Measurements from ENCODE around the gene PCGF3.

Gene PCGF3

DNA sequence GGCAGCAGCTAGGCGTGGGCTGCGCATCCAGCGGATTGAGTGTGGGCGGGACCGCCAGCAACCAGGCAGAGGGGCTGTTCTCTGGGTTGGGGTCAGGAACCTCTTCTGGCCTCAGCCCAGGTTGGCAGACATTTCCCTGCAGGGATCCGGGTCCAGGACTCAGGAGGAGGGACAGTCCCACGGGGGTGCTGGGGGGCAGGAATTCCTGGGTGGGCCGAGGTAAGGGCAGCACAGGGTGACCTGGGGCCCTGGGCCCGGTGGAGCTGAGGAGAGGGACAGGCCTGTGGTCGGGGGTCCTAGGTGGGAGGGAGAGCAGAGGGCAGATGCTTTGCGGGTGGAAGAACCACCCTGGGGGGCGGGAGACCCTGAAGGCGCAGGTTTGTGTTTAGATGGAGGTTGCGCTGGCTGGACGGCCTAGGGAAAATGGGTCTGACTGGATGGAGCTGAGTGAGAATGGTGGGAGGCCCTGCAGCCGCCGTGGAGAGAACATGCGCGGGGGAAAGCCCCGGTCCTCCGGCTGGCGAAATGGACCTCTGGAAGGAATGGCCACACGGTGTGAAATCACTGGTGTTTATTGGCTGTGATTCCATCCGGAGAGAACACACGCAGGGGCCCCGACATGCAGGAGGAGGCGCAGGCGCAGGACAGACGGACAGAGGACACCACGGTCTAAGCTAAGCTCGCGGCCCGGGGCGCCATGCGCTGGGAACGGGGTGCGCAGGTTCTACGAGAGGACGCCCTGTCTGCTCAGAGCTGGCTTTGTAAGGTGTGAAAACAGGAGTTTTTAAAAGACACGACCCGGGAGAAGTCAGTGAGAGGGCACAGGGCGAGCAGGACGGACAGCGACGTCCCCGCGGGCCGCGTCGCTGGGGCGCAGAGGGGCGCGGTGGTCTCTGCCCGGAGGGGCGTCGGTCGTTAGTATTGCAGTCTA, 79.0 kb downstream of the PCGF3 start:
- DNase-seq (ENCODE audit: low spot score): no peak

GRCh38 chr4:785332-786073, 79.9 kb downstream of the PCGF3 start:
- DNase-seq (ENCODE audit: low spot score): no peak

DNA sequence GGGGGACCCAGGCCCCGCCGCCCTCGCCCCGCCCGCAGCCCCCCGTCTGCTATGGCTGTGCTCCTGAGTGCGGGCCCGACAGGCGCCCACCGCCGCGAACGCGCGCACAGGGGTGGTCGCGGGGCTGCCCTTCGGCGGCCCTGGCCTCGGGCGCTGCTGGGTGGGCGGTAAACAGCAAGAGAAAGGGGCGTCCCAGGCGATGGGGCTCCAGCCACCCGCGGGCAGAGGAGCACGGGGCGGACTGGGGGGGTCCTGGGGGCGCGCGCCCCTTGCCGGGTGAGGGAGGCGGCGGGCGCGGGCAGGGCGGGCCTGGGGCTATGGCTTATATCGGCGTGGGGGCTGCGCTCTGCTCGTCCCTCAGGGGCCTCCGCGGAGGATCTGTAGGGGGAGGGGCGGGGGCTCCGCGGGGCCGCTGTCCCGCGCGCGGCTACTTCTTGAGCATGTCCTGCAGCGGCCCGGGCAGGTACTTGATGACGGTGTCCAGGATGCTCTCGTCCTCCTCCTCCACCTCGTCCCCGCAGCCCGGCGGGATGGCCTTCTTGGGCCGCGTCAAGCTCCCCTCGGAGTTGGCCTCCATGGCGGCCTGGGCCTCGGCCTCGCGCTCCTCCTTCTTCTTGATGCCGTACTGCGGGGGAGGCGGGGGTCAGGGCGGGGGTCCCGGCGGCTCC, 80.6 kb downstream of the PCGF3 start:
- no peak for DNase-seq (ENCODE audit: low spot score)

DNA sequence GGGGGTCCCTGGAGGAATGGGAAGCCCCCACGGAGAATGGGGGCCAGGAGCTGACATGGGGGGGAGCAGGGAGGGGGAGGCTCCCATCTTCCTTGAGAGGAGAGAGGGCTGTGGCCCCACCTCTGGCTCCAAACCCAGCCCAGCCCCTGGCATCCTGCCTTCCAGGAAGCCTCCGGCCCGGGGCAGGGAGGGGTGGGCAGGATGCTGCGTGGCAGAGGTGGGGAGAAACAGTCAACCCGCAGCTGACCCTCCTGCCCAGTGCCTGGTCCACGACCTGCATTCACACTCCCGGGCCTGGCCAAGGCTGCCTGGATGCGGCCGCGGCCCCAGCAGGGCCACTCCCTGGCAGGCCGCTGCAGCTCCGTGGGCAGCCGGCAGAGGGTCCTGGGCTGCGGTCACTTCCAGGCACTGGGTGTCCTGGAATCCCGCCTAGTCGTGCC, 81.2 kb downstream of the PCGF3 start:
- DNase-seq (ENCODE audit: low spot score): no peak

DNA sequence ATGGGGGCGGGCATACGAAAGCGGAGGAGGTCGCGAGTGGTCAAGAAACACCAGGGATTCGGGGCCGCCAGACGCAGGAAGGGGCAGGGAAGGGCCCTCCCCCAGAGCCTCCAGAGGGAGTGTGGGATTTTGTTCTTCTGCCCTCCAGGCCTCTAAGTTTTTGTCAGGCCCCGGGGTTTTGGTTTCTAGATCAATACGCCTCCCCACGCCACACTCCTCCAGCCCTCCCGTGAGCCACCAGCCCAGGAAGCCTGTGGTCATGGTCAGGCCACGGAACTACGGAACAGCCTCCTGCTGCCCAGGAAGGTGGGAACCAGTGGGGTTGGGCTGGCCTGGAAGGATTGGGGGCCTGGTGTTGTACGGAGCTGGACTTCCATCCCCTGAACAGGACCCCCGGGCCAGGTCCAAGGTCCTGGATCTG, 81.9 kb downstream of the PCGF3 start:
- DNase-seq (ENCODE audit: low spot score): no peak

GRCh38 chr4:788006-788635, 82.5 kb downstream of the PCGF3 start:
- DNase-seq (ENCODE audit: low spot score): no peak

GRCh38 chr4:788636-789297, 83.1 kb downstream of the PCGF3 start:
- no peak for DNase-seq (ENCODE audit: low spot score)

DNA sequence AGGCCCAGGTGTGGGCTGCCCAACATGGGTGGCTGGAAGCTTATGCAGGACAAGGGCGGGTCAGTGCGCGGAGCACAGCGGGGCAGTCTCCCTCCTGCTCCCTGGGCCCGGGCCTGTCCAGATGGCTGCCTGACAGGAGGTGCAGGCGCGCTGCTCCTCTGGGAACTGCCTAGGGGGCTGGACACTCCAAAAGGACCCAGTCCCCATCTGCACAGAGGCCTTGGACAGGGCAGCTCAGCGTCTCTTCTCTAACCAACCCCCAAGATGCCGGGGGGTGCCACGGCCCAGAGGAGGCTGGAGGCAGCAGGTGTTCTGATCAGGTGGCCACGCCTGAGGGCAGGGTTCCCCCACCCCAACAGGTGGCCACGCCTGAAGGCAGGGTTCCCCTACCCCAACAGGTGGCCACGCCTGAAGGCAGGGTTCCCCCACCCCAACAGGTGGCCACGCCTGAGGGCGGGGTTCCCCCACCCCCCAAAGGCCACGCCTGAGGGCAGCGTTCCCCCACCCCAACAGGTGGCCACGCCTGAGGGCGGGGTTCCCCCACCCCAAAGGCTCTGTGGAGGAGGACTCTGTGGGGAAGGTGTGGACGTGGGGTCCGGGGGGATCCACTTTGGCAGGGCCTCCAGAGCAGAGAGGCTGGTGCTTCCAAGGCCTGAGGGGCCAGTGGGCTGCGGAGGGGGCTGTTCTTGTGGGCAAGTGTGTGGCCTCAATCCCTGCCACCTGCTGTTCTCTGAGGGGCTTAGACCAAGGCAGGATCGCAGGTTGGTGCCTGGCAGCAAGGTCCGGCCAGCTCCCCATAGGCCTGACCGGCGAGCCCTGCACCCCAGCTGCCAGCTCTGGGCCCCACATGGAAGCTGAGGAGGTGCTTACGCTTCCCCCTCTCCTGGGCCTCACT, 84.2 kb downstream of the PCGF3 start:
- no peak for DNase-seq (ENCODE audit: low spot score)

GRCh38 chr4:790466-790820, 84.8 kb downstream of the PCGF3 start:
- DNase-seq (ENCODE audit: low spot score): no peak

DNA sequence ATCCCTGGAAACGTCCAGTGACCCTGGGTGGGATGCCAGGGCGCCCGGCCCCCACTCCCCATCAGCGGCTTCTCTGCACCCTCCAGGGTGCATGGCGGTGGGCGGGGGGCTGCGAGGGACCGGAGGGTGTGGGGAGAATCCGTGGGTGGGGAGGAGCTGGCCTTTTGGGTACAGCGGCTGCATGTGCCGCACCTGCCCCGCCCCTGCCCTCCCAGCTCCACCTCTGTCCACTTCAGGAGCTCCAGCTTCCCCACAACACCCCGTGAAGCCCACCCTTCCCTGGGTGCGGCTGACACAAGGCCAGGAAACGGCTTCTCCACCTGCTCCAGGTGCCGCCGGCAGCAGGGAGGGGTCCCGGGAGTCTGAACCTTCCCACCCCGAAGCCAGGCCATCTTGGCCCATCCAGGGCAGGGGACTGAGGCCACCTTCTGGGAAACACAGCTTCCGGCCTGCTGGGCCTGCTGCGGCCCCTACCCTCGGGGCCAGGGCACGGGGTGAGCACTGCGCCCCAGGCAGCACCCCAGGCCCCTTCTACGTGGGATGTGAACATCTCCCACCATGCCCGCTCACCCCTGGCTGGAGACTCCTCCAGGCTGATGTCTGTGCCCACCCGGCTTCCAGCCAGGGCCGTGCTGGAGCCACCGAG, 85.7 kb downstream of the PCGF3 start:
- DNase-seq (ENCODE audit: low spot score): no peak

- peak; percentile 22 for DNase-seq (ENCODE audit: low spot score)
Measured at GRCh38 chr4:791898-792625, 86.4 kb downstream of the PCGF3 start.

DNA sequence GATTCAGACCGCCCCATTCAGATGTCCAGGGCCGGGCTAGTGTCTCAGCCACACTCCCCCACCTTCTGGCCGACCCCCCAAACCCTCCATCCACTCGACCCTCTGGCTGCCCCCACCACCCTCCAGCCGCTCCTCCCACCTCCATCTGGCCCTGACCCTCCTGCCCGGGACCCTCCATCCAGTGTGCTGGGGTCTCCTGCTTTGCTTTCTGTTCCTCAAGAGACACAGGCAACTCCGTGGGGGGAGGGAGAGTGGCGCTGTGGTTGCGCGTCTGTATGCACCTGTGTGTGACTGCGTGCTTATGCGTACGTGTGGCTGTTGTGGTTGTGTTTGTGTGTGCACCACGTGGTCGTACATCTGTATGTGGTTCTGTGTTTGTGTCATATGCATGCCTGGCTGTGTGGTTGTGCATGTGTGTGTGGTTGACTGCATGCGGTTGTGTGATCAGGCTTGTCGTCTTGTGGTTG, 87.0 kb downstream of the PCGF3 start:
- peak; percentile 6 for DNase-seq (ENCODE audit: low spot score)

DNA sequence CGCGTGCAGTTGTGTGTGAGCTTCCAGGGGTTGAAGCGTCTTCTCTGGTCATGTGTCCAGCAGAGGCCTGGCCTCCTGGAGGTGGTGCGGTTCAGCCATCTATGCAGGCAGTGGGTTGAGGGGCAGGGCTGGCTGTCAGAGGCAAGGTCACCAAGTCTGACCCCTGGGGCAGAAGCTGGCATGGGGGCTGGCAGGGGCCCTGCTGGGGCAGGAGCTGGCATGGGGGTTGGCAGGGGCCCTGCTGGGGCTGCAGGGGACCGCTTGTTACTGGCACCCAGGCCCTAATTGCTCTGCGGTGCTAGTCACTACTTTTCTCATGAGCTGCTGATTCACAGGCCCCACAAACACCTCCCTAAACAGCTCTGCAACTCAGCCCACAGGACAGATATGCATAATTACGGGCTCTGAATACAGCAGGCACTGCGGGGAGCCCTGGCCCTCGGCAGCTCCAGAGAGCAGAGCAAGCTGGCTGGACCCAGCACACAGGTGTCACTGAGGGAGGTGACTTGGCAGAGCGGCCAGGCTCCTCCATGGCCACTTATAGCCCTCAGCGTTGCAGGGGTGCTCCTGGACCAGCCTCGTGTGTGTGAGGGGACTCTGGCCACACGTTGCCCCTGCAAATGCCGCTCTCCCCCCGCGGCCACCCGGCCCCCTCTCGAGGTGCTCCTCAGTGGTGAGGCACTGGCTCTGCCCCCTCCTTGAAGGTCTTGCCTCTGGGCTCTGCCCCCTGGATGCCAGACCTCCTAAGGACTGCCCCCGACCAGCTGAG, 87.6 kb downstream of the PCGF3 start:
- no peak for DNase-seq (ENCODE audit: low spot score)

DNA sequence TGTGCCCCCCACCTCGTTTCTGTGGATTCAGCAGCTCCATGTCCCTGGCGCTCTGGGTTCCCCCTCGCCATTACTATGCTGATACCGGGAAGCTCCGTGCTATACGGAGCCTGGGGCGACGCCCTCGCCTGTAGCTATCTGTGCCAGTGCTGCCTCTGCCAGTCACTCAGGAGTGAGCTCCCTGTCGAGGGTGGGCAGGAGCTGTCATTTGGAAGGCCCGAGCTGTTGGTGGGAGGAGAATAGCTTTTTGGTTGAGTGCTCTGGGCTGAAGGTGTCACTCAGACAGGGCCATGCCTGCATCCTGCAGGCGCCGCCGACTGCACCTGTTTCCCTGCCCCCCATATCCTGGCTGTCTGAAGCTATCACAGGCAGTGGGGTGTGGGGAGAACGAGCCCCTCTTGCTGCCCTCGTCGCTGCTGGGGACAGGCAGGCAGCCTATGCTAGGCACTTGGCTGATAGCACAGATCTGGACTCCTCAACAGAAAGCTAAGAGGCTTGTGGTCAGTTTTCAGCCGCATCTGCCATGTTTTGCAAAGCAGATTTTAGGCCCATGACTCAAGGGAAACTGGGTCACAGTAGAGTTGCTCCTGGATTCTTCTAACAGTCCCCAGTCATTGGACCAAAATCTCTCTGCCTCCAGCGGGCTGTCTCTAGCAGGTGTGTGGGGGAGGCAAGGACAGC, 88.4 kb downstream of the PCGF3 start:
- no peak for DNase-seq (ENCODE audit: low spot score)

- DNase-seq (ENCODE audit: low spot score): no peak
Measured at GRCh38 chr4:794900-795725, 89.5 kb downstream of the PCGF3 start.

- no peak for DNase-seq (ENCODE audit: low spot score)
Measured at GRCh38 chr4:795726-796119, 90.1 kb downstream of the PCGF3 start.

- DNase-seq (ENCODE audit: low spot score): no peak
Measured at GRCh38 chr4:796206-796605, 90.6 kb downstream of the PCGF3 start.

Data from CD4-positive, alpha-beta T cell treated with Interleukin-15 for 4 hours (primary cell).